ENCODE data around the gene RPS21. TPM values are rescaled to one million over a fixed set of nuclear protein-coding genes. Genes with fewer than 3 reads are reported as not detected.

RPS21 gene
- total and polyA plus RNA-seq, 2 of the 13 experiments (the other 11 are each of a cell fraction or from before 2014, with no cell fraction given) = 2,647 to 11,063 TPM

DNA sequence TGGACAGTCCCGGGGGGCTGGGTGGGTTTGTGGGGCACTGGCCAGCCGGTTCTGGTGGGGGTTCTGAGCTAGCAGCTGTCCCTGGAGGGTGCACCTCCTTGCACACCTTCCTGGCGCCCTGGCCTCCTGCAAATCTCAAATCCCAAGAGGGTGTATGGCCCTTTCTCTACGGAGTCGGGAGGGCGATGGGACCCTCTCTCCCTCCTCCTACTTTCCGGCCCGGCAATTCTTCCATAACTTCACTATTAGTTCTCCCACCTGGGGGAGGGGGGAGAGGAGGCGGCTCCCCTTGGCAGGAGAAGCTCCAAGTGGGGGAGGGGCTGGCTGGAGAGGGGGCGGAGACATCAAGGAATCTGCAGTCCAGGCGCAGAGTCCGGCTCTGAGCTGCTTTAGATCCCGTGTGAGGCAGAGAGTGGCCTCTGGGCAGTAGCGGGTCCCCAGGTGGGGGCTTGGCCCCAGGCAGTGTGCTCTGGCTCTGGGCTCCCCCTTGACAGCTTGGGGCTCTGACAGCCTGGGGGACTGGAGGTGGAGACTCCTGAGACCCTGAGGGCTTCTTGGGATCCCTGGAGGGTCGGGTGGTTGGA lies 18.4 kb upstream of the RPS21 start (continued):
- TF ChIP-seq KLF13 (CRISPR knock-in tag; IDR thresholded peaks at IDR 0.05) (no peak; the same call in 1 of the 2 replicates), ZNF703 (CRISPR knock-in tag; IDR thresholded peaks at IDR 0.05; ENCODE audit: borderline replicate concordance) (no peak; the same call in 1 of the 2 replicates), ZNF766 (CRISPR knock-in tag; IDR thresholded peaks at IDR 0.05; ENCODE audit: borderline replicate concordance) (peak; percentile 53; the same call in 1 of the 2 replicates), ZBTB1 (CRISPR knock-in tag; IDR thresholded peaks at IDR 0.05; ENCODE audit: borderline replicate concordance) (no peak), NFE2 (CRISPR knock-in tag; IDR thresholded peaks at IDR 0.05) (no peak), HDAC1 (CRISPR knock-in tag; IDR thresholded peaks at IDR 0.05) (peak; percentile 6; the same call in 1 of the 2 replicates), TBX3 (IDR thresholded peaks at IDR 0.05; ENCODE audit: borderline replicate concordance) (no peak), ZBTB14 (CRISPR knock-in tag; IDR thresholded peaks at IDR 0.05) (no peak), RXRA (CRISPR knock-in tag; IDR thresholded peaks at IDR 0.05) (no peak), ZNF446 (CRISPR knock-in tag; IDR thresholded peaks at IDR 0.05) (no peak), EZH2 (conservative IDR thresholded peaks at IDR 0.05; ENCODE audit: low read depth, low read length) (no peak), SMYD3 (CRISPR knock-in tag; IDR thresholded peaks at IDR 0.05) (0 out of 2 replicates have a peak, but pooled peaks have one; percentile 81), ZFP37 (CRISPR knock-in tag; IDR thresholded peaks at IDR 0.05; ENCODE audit: borderline replicate concordance) (peak; percentile 17; the same call in 1 of the 2 replicates), POLR2AphosphoS2 (IDR thresholded peaks at IDR 0.05; ENCODE audit: low read depth, low read length) (peak; percentile 85), ZSCAN25 (CRISPR knock-in tag; IDR thresholded peaks at IDR 0.05) (no peak), RFX3 (CRISPR knock-in tag; IDR thresholded peaks at IDR 0.05) (no peak), WIZ (CRISPR knock-in tag; IDR thresholded peaks at IDR 0.05) (peak; percentile 5; the same call in 1 of the 2 replicates), ZFYVE20 (CRISPR knock-in tag; IDR thresholded peaks at IDR 0.05; ENCODE audit: borderline replicate concordance, low read depth) (no peak), ISL2 (CRISPR knock-in tag; IDR thresholded peaks at IDR 0.05) (peak; percentile 64), POLR2G (IDR thresholded peaks at IDR 0.05; ENCODE audit: low read depth, low read length) (peak; percentile 83; the same call in 1 of the 2 replicates), LRRFIP1 (CRISPR knock-in tag; conservative IDR thresholded peaks at IDR 0.05) (no peak)
- TF ChIP-seq, protein P1, sequence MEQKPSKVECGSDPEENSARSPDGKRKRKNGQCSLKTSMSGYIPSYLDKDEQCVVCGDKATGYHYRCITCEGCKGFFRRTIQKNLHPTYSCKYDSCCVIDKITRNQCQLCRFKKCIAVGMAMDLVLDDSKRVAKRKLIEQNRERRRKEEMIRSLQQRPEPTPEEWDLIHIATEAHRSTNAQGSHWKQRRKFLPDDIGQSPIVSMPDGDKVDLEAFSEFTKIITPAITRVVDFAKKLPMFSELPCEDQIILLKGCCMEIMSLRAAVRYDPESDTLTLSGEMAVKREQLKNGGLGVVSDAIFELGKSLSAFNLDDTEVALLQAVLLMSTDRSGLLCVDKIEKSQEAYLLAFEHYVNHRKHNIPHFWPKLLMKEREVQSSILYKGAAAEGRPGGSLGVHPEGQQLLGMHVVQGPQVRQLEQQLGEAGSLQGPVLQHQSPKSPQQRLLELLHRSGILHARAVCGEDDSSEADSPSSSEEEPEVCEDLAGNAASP (CRISPR knock-in tag; IDR thresholded peaks at IDR 0.05; ENCODE audit: borderline replicate concordance) = no peak
- TF ChIP-seq, protein P2, sequence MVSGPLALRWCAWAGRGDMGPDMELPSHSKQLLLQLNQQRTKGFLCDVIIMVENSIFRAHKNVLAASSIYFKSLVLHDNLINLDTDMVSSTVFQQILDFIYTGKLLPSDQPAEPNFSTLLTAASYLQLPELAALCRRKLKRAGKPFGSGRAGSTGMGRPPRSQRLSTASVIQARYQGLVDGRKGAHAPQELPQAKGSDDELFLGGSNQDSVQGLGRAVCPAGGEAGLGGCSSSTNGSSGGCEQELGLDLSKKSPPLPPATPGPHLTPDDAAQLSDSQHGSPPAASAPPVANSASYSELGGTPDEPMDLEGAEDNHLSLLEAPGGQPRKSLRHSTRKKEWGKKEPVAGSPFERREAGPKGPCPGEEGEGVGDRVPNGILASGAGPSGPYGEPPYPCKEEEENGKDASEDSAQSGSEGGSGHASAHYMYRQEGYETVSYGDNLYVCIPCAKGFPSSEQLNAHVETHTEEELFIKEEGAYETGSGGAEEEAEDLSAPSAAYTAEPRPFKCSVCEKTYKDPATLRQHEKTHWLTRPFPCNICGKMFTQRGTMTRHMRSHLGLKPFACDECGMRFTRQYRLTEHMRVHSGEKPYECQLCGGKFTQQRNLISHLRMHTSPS (CRISPR knock-in tag; IDR thresholded peaks at IDR 0.05; ENCODE audit: low read depth) = peak; percentile 33; the same call in 1 of the 2 replicates

Data from HepG2 (cell line).